ENCODE measurements around the gene DPYD.
"Not testable (repeated sequence)": the region's sequence is repeated elsewhere in the genome, so short reads cannot be mapped to it uniquely, and the experiment has no call there.

DPYD gene

GRCh38 chr1:97364086-97364485, 556.7 kb downstream of the DPYD start:
- no peak for DNase-seq (ENCODE audit: low read depth)

- no peak for DNase-seq (ENCODE audit: low read depth)
Measured at GRCh38 chr1:97356309-97356708, 564.5 kb downstream of the DPYD start.

- no peak for DNase-seq (ENCODE audit: low read depth)
Measured at GRCh38 chr1:97352936-97353382, 567.9 kb downstream of the DPYD start.

GRCh38 chr1:97351846-97352245, 569.0 kb downstream of the DPYD start:
- no peak for DNase-seq (ENCODE audit: low read depth)

GRCh38 chr1:97350662-97351061, 570.2 kb downstream of the DPYD start:
- no peak for DNase-seq (ENCODE audit: low read depth)

GRCh38 chr1:97350241-97350640, 570.6 kb downstream of the DPYD start:
- no peak for DNase-seq (ENCODE audit: low read depth)

GRCh38 chr1:97349794-97350193, 571.0 kb downstream of the DPYD start:
- not testable (repeated sequence) for DNase-seq (ENCODE audit: low read depth)

GRCh38 chr1:97348599-97349265, 572.1 kb downstream of the DPYD start:
- DNase-seq (ENCODE audit: low read depth): no peak

GRCh38 chr1:97340951-97341350, 579.9 kb downstream of the DPYD start:
- DNase-seq (ENCODE audit: low read depth): no peak

GRCh38 chr1:97338347-97338746, 582.5 kb downstream of the DPYD start:
- no peak for DNase-seq (ENCODE audit: low read depth)

GRCh38 chr1:97337250-97338030, 583.4 kb downstream of the DPYD start:
- no peak for DNase-seq (ENCODE audit: low read depth)

- DNase-seq (ENCODE audit: low read depth): no peak
Measured at GRCh38 chr1:97334454-97334853, 586.4 kb downstream of the DPYD start.

- no peak for DNase-seq (ENCODE audit: low read depth)
Measured at GRCh38 chr1:97332716-97333115, 588.1 kb downstream of the DPYD start.

GRCh38 chr1:97331165-97331564, 589.7 kb downstream of the DPYD start:
- no peak for DNase-seq (ENCODE audit: low read depth)

- no peak for DNase-seq (ENCODE audit: low read depth)
Measured at GRCh38 chr1:97314685-97315084, 606.1 kb downstream of the DPYD start.

- DNase-seq (ENCODE audit: low read depth): no peak
Measured at GRCh38 chr1:97308131-97308530, 612.7 kb downstream of the DPYD start.

GRCh38 chr1:97307568-97307967, 613.3 kb downstream of the DPYD start:
- DNase-seq (ENCODE audit: low read depth): no peak

- DNase-seq (ENCODE audit: low read depth): no peak
Measured at GRCh38 chr1:97307151-97307550, 613.7 kb downstream of the DPYD start.

- DNase-seq (ENCODE audit: low read depth): no peak
Measured at GRCh38 chr1:97306504-97306903, 614.3 kb downstream of the DPYD start.

- DNase-seq (ENCODE audit: low read depth): no peak
Measured at GRCh38 chr1:97304366-97304765, 616.5 kb downstream of the DPYD start.

- DNase-seq (ENCODE audit: low read depth): no peak
Measured at GRCh38 chr1:97298966-97299365, 621.9 kb downstream of the DPYD start.

GRCh38 chr1:97297611-97298010, 623.2 kb downstream of the DPYD start:
- no peak for DNase-seq (ENCODE audit: low read depth)

GRCh38 chr1:97281962-97282361, 638.9 kb downstream of the DPYD start:
- no peak for DNase-seq (ENCODE audit: low read depth)
